Choroid plexus epithelial cell (primary cell): ENCODE data around the gene BARX2.

Source experiments
- DNase-seq: peaks from one replicate; pipeline ENCODE4 v3.0.0-alpha.2; 2010; ENCODE audit warnings: low read depth
- H3K4me3 ChIP-seq: 2 replicates; pipeline ENCODE4 v1.5.1; 2011; ENCODE audit warnings: low read depth, mild to moderate bottlenecking, control low read depth, low read length, moderate library complexity
- TF ChIP-seq, protein P1 (sequence below): conservative IDR thresholded peaks from 2 replicates; pipeline ENCODE4 v1.5.1; 2011; ENCODE audit warnings: low read depth, mild to moderate bottlenecking, control low read depth, inconsistent platforms, low read length, moderate library complexity

The BARX2 gene

DNA sequence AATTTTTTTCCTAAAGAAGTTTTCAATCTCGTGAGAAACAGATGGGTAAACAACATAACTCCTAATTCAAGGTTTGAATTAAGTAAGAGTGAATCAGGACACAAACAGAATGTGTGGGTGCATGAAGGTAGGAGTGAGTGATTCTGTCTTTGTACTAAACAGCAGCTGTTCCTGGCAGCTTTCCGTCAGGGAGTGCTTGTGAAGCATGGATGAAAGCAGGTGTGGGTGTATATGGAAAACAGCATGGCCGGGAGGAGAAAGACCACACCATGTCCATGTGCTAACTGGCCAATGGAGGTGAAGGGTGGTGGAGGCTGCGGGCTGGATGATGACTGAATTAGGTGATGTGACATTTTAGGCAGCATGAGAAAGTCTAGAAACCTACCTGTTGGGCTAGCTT, 49.6 kb downstream of the BARX2 start:
- H3K4me3 ChIP-seq: no peak overlapping the region
- TF ChIP-seq, protein P1, sequence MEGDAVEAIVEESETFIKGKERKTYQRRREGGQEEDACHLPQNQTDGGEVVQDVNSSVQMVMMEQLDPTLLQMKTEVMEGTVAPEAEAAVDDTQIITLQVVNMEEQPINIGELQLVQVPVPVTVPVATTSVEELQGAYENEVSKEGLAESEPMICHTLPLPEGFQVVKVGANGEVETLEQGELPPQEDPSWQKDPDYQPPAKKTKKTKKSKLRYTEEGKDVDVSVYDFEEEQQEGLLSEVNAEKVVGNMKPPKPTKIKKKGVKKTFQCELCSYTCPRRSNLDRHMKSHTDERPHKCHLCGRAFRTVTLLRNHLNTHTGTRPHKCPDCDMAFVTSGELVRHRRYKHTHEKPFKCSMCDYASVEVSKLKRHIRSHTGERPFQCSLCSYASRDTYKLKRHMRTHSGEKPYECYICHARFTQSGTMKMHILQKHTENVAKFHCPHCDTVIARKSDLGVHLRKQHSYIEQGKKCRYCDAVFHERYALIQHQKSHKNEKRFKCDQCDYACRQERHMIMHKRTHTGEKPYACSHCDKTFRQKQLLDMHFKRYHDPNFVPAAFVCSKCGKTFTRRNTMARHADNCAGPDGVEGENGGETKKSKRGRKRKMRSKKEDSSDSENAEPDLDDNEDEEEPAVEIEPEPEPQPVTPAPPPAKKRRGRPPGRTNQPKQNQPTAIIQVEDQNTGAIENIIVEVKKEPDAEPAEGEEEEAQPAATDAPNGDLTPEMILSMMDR: no peak
- no peak for DNase-seq

DNA sequence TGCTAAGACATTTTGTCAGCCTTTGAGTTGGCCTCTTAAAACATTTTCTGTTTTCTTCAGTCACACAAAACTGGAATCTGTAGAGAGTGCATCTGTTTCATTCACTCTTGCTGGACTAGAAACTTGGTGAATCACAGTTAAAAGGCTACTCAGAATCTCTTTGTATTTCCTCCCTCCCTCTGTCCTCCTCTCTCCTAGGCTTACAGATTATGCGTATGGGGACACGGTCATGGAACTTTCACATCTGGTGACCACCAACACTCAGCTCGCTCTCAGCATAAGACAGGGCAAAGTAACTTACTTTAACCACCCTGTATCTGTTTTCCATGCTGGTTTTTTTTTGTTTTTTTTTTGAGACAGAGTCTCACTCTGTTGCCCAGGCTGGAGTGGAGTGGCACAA, 50.4 kb downstream of the BARX2 start:
- DNase-seq: no peak

DNA sequence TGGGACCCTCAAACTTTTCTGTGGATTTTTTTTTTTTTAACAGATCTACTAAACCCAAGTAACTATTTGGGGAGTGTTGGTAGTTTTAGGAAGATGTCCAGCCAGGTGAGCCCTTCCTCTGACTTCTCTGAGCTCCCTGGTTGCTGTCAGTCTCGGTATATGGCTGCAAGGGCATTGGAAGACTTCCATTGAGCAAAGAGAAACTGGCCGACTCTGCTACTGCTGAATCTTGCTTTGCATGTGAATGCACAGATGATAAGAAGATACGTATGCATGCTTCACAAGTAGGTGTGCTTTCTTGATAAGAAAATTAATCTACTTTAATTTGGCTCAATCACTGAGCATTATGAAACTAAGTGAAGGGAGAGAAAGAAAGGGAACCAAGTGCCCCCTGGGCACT, 51.1 kb downstream of the BARX2 start:
- TF ChIP-seq, protein P1: no peak
- DNase-seq: no peak
- no peak overlapping the region for H3K4me3 ChIP-seq

More for the DNA sequence above, 50.4 kb downstream of the BARX2 start:
- no peak overlapping the region for H3K4me3 ChIP-seq
- TF ChIP-seq, protein P1: no peak

DNA sequence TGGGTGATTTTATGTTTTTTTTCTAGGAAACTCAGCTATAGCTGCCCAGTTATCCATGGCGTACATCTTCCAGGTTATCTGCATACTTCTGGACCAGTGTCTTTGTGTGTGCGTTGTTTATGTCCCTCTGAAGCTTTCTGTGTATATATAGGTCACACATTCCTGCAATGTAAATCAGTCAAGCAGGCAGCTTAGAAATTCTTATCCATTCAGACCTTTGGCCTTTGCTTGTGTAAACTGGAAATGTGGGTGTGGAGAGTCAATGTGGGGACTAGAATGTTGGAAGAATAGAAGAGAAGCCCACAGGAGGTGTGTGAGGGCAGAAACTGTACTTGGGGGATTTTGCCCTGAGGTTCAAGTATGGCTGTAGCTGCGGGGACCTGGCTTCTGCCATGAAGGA, 51.7 kb downstream of the BARX2 start:
- H3K4me3 ChIP-seq: no peak overlapping the region
- DNase-seq: no peak
- TF ChIP-seq, protein P1: no peak

DNA sequence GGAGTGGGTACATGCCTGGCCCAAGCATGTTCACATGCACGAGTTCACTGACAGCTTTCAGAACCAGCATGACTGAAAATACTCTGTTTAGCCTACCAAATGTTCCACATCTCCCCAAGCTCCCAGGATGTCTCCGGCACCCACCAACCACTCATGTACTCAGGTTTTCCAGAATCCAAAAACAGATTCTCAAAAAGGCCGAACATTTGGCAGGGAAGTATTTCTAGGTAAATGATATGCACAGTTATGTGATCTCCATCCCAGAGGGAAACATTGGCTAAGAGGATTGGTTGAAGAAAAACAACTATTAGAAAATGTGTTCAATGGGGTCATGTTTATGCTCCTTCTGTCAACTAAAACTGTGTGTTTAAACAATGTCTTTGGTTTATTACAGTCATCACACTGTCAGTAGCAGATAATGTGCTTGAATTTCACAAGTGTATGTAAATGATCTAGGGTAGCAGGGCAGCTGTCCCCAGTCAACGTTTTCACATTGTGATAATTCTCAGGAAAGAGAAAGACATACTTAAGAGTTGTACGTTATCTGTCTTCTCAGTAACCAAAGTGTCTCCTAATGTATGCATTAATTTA, 52.3 kb downstream of the BARX2 start:
- DNase-seq: no peak
- TF ChIP-seq, protein P1: no peak
- no peak overlapping the region for H3K4me3 ChIP-seq

DNA sequence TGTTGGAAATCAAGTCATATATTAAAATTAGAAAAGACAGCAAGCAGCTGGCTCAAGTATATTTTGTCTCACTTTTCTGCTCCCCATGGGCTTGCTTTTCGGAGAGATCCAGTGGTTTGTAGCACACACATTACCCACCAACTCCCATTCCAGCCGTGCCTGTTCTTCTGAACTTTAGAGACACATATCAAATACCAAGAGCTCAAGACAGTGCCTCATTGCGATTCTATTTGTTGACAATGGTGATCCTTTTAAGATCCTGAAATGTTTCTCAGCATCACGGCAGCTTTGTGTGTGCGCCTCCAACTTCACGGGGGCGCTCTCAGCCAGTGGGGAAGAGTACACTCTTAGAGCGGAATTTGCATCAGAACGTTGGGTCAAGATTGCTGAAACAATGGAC, 52.9 kb downstream of the BARX2 start:
- no peak overlapping the region for H3K4me3 ChIP-seq
- TF ChIP-seq, protein P1: no peak
- DNase-seq: no peak
